Fibroblast of skin of left quadriceps (primary cell): ENCODE results near the gene RBM26.
"Not testable (repeated sequence)": the region's sequence is repeated elsewhere in the genome, so short reads cannot be mapped to it uniquely, and the experiment has no call there.

Experiments
- DNase-seq, 2 experiments: peaks; one replicate each; pipeline ENCODE4 v3.0.0-alpha.2; 2013; ENCODE audit warnings: low read depth in 2 of 2

RBM26 gene

GRCh38 chr13:79279735-79280134 is 126.3 kb downstream of the RBM26 start:
- DNase-seq = not testable (repeated sequence)

- no peak for DNase-seq
These were observed 133.0 kb downstream of the RBM26 start for GRCh38 chr13:79273045-79273444.

GRCh38 chr13:79271616-79272015 is 134.4 kb downstream of the RBM26 start:
- no peak for DNase-seq

- no peak for DNase-seq
These were observed 135.2 kb downstream of the RBM26 start for GRCh38 chr13:79270859-79271258.
